ENCODE results near the gene SRRM3. TPM values are rescaled to one million over a fixed set of nuclear protein-coding genes. Genes with fewer than 3 reads are reported as not detected.

The SRRM3 gene
- total and polyA plus RNA-seq, 9 of the 15 experiments (the other 6 are each of a cell fraction or from before 2014, with no cell fraction given): 0.04 to 0.91 (median 0.46) TPM; not detected in 2

DNA sequence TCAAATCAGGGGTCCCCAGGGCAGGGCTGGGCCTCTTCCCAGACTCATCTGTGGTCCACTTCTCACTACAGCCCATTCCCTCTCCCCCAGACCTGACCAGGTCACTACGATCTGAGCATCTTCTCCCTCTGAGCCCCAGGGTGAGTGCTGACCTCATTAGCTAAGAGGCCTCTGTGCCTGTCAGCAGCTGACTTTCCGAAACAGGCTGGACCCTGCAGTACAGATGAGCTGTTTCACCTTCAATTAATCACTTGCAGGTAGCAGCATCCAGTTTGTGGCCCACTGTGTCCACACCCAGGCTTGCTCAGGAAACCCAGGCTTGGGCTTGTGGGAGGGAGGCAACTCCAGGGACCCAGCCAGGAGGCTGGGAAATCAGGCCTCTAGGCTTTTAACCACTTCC, 24.3 kb downstream of the SRRM3 start:
- H3K4me2 ChIP-seq (ENCODE audit: insufficient read depth, low read length): no peak overlapping the region
- H3K9me1 ChIP-seq (ENCODE audit: control insufficient read depth, insufficient read depth, low read length): no peaks in the 10 kb centered on the region
- FAIRE-seq (no peak), DNase-seq (ENCODE audit: extremely low read depth in 1 of 4, low spot score in 3 of 4) (no peak), ATAC-seq (no peak)
- H3K27ac ChIP-seq (ENCODE audit: extremely low read depth, low read depth, low read length): no peak overlapping the region
- intact Hi-C loops (cut with micrococcal nuclease): no loop called here
- 0 out of 2 replicates have a peak, but pooled peaks cover 13% of the 10 kb centered on the region for H4K20me1 ChIP-seq (replicated peaks; ENCODE audit: control insufficient read depth, insufficient read depth, low read length)
- ChIA-PET CTCF (ENCODE audit: low intra/inter-chr PET ratio) (no interaction called here), POLR2A (interaction anchor here (1.1 kb wide), 1 partner anchor 9 kb away, joined by 5 read pairs; no protein-coding TSS in a partner anchor)
- WGBS (ENCODE audit: insufficient coverage, low coverage, missing lambda C conversion rate): 2% methylated on average over 2 of the region's 2 CpGs
- H3K9me3 ChIP-seq (replicated peaks; ENCODE audit: control insufficient read depth, insufficient read depth, low read depth, low read length): no peaks in the 10 kb centered on the region
- no peak for TF ChIP-seq ZNF324 (CRISPR knock-in tag; IDR thresholded peaks at IDR 0.05)
- TF ChIP-seq, protein P1, sequence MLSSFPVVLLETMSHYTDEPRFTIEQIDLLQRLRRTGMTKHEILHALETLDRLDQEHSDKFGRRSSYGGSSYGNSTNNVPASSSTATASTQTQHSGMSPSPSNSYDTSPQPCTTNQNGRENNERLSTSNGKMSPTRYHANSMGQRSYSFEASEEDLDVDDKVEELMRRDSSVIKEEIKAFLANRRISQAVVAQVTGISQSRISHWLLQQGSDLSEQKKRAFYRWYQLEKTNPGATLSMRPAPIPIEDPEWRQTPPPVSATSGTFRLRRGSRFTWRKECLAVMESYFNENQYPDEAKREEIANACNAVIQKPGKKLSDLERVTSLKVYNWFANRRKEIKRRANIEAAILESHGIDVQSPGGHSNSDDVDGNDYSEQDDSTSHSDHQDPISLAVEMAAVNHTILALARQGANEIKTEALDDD (IDR thresholded peaks at IDR 0.05): no peak
- TF ChIP-seq, protein P2, sequence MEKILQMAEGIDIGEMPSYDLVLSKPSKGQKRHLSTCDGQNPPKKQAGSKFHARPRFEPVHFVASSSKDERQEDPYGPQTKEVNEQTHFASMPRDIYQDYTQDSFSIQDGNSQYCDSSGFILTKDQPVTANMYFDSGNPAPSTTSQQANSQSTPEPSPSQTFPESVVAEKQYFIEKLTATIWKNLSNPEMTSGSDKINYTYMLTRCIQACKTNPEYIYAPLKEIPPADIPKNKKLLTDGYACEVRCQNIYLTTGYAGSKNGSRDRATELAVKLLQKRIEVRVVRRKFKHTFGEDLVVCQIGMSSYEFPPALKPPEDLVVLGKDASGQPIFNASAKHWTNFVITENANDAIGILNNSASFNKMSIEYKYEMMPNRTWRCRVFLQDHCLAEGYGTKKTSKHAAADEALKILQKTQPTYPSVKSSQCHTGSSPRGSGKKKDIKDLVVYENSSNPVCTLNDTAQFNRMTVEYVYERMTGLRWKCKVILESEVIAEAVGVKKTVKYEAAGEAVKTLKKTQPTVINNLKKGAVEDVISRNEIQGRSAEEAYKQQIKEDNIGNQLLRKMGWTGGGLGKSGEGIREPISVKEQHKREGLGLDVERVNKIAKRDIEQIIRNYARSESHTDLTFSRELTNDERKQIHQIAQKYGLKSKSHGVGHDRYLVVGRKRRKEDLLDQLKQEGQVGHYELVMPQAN (IDR thresholded peaks at IDR 0.05; ENCODE audit: borderline replicate concordance): no peak
- TF ChIP-seq NCOA2 (IDR thresholded peaks at IDR 0.05; ENCODE audit: partially characterized antibody in 2 of 2): no peak
- peaks cover 11 to 51% of the 10 kb centered on the region in 2 experiments; a peak in 4 of 5 replicates for H3K27me3 ChIP-seq (ENCODE audit: control insufficient read depth in 2 of 2, insufficient read depth in 2 of 2, low read length in 2 of 2)
- H2AFZ ChIP-seq (ENCODE audit: low read depth, low read length): no peak overlapping the region
- no peak overlapping the region for H3K9ac ChIP-seq (ENCODE audit: insufficient read depth in 1 of 2, low read depth in 2 of 2, low read length in 2 of 2)
- H3K4me1 ChIP-seq (replicated peaks in 1 of 2; ENCODE audit: control insufficient read depth in 2 of 2, insufficient read depth in 2 of 2, low read length in 2 of 2): no peaks in the 10 kb centered on the region; a peak in 1 of 5 replicates
- no peaks in the 10 kb centered on the region for H3K79me2 ChIP-seq (ENCODE audit: control insufficient read depth, insufficient read depth, low read length)
- in situ Hi-C loops (cut with MboI): no loop called here
- BruUV-seq (replicated peaks): no TSS peak
- no peaks in the 10 kb centered on the region for H3K36me3 ChIP-seq (ENCODE audit: control insufficient read depth, insufficient read depth, low read length)
- H3K4me3 ChIP-seq: no peak overlapping the region

All from K562 (cell line).